ENCODE data around the gene EVX2.

Gene EVX2

GRCh38 chr2:176110415-176111308, 26.9 kb upstream of the EVX2 start:
- Histone ChIP-seq H3K36me3 (ENCODE audit: insufficient read depth, insufficient read length, low read length) (peaks cover 6% of the 10 kb centered on the region), H3K4me3 (ENCODE audit: insufficient read length, low read depth) (no peak overlapping the region), H3K9me3 (ENCODE audit: insufficient read depth, low read length) (no peaks in the 10 kb centered on the region), H3K27me3 (ENCODE audit: insufficient read depth, insufficient read length) (peaks cover 98% of the 10 kb centered on the region), H3K9ac (ENCODE audit: insufficient read length, low read depth) (no peak overlapping the region), H3K4me1 (ENCODE audit: insufficient read depth, insufficient read length) (peaks cover 8% of the 10 kb centered on the region)
- no peak for DNase-seq (ENCODE audit: low read depth, low spot score)
- TF ChIP-seq ZNF274 (IDR thresholded peaks at IDR 0.05; ENCODE audit: low read depth, low read length) (no peak), YY1 (IDR thresholded peaks at IDR 0.05; ENCODE audit: insufficient read depth, insufficient read length) (no peak), SUZ12 (IDR thresholded peaks at IDR 0.05; ENCODE audit: extremely low read depth, insufficient read depth, insufficient read length) (no peak)

- H3K27me3 ChIP-seq (ENCODE audit: insufficient read depth, insufficient read length): peaks cover 98% of the 10 kb centered on the region
- H3K36me3 ChIP-seq (ENCODE audit: insufficient read depth, insufficient read length, low read length): peaks cover 6% of the 10 kb centered on the region
- no peaks in the 10 kb centered on the region for H3K9me3 ChIP-seq (ENCODE audit: insufficient read depth, low read length)
- DNase-seq (ENCODE audit: low read depth, low spot score): no peak
- TF ChIP-seq SUZ12 (IDR thresholded peaks at IDR 0.05; ENCODE audit: extremely low read depth, insufficient read depth, insufficient read length): no peak
- no peak for TF ChIP-seq ZNF274 (IDR thresholded peaks at IDR 0.05; ENCODE audit: low read depth, low read length)
- no peak for TF ChIP-seq YY1 (IDR thresholded peaks at IDR 0.05; ENCODE audit: insufficient read depth, insufficient read length)
- peaks cover 15% of the 10 kb centered on the region for H3K4me1 ChIP-seq (ENCODE audit: insufficient read depth, insufficient read length)
- no peak overlapping the region for H3K4me3 ChIP-seq (ENCODE audit: insufficient read length, low read depth)
- H3K9ac ChIP-seq (ENCODE audit: insufficient read length, low read depth): no peak overlapping the region
Measured at GRCh38 chr2:176109946-176110345, 26.2 kb upstream of the EVX2 start.

GRCh38 chr2:176109192-176109901, 25.6 kb upstream of the EVX2 start:
- peaks cover 6% of the 10 kb centered on the region for H3K36me3 ChIP-seq (ENCODE audit: insufficient read depth, insufficient read length, low read length)
- peak overlapping the region; percentile 5 for H3K4me3 ChIP-seq (ENCODE audit: insufficient read length, low read depth)
- peaks cover 98% of the 10 kb centered on the region for H3K27me3 ChIP-seq (ENCODE audit: insufficient read depth, insufficient read length)
- no peak overlapping the region for H3K9ac ChIP-seq (ENCODE audit: insufficient read length, low read depth)
- DNase-seq (ENCODE audit: low read depth, low spot score): no peak
- TF ChIP-seq SUZ12 (IDR thresholded peaks at IDR 0.05; ENCODE audit: extremely low read depth, insufficient read depth, insufficient read length): peak; percentile 67
- no peak for TF ChIP-seq YY1 (IDR thresholded peaks at IDR 0.05; ENCODE audit: insufficient read depth, insufficient read length)
- H3K9me3 ChIP-seq (ENCODE audit: insufficient read depth, low read length): no peaks in the 10 kb centered on the region
- H3K4me1 ChIP-seq (ENCODE audit: insufficient read depth, insufficient read length): peaks cover 16% of the 10 kb centered on the region

GRCh38 chr2:176107731-176108181, 24.0 kb upstream of the EVX2 start:
- H3K9me3 ChIP-seq (ENCODE audit: insufficient read depth, low read length): no peaks in the 10 kb centered on the region
- peaks cover 98% of the 10 kb centered on the region for H3K27me3 ChIP-seq (ENCODE audit: insufficient read depth, insufficient read length)
- H3K36me3 ChIP-seq (ENCODE audit: insufficient read depth, insufficient read length, low read length): peaks cover 6% of the 10 kb centered on the region
- H3K4me1 ChIP-seq (ENCODE audit: insufficient read depth, insufficient read length): peaks cover 16% of the 10 kb centered on the region
- no peak for DNase-seq (ENCODE audit: low read depth, low spot score)
- H3K9ac ChIP-seq (ENCODE audit: insufficient read length, low read depth): no peak overlapping the region
- H3K4me3 ChIP-seq (ENCODE audit: insufficient read length, low read depth): peak overlapping the region; percentile 13
- no peak for TF ChIP-seq ZNF274 (IDR thresholded peaks at IDR 0.05; ENCODE audit: low read depth, low read length)
- no peak for TF ChIP-seq YY1 (IDR thresholded peaks at IDR 0.05; ENCODE audit: insufficient read depth, insufficient read length)
- no peak for TF ChIP-seq SUZ12 (IDR thresholded peaks at IDR 0.05; ENCODE audit: extremely low read depth, insufficient read depth, insufficient read length)

- H3K4me3 ChIP-seq (ENCODE audit: insufficient read length, low read depth): peak within 1 kb of the TSS; percentile 44
- peaks cover under 1% of the 10 kb centered on the region for H3K36me3 ChIP-seq (ENCODE audit: insufficient read depth, insufficient read length, low read length)
- TF ChIP-seq YY1 (IDR thresholded peaks at IDR 0.05; ENCODE audit: insufficient read depth, insufficient read length) (no peak), ZNF274 (IDR thresholded peaks at IDR 0.05; ENCODE audit: low read depth, low read length) (no peak), SUZ12 (IDR thresholded peaks at IDR 0.05; ENCODE audit: extremely low read depth, insufficient read depth, insufficient read length) (no peak)
- 0 out of 2 replicates have a peak, but pooled peaks cover under 1% of the 10 kb centered on the region for H3K9me3 ChIP-seq (ENCODE audit: insufficient read depth, low read length)
- DNase-seq (ENCODE audit: low read depth, low spot score): no peak
- H3K4me1 ChIP-seq (ENCODE audit: insufficient read depth, insufficient read length): peaks cover 16% of the 10 kb centered on the region
- H3K9ac ChIP-seq (ENCODE audit: insufficient read length, low read depth): peak within 1 kb of the TSS; percentile 35
- peaks cover 98% of the 10 kb centered on the region for H3K27me3 ChIP-seq (ENCODE audit: insufficient read depth, insufficient read length)
Measured at GRCh38 chr2:176106581-176107539, 23.1 kb upstream of the EVX2 start, which contains the start of gene HOXD11. Gene HOXD11 (plus strand): TSS chr2:176107280. CDS start chr2:176107356, 76 bp downstream.

- no peaks in the 10 kb centered on the region for H3K36me3 ChIP-seq (ENCODE audit: insufficient read depth, insufficient read length, low read length)
- H3K4me3 ChIP-seq (ENCODE audit: insufficient read length, low read depth): peak overlapping the region; percentile 44
- H3K9ac ChIP-seq (ENCODE audit: insufficient read length, low read depth): no peak overlapping the region
- no peak for DNase-seq (ENCODE audit: low read depth, low spot score)
- TF ChIP-seq ZNF274 (IDR thresholded peaks at IDR 0.05; ENCODE audit: low read depth, low read length) (no peak), SUZ12 (IDR thresholded peaks at IDR 0.05; ENCODE audit: extremely low read depth, insufficient read depth, insufficient read length) (peak; percentile 1), YY1 (IDR thresholded peaks at IDR 0.05; ENCODE audit: insufficient read depth, insufficient read length) (no peak)
- H3K4me1 ChIP-seq (ENCODE audit: insufficient read depth, insufficient read length): peaks cover 16% of the 10 kb centered on the region
- H3K9me3 ChIP-seq (ENCODE audit: insufficient read depth, low read length): peaks cover 10% of the 10 kb centered on the region; the same call in 1 of the 2 replicates
- peaks cover 98% of the 10 kb centered on the region for H3K27me3 ChIP-seq (ENCODE audit: insufficient read depth, insufficient read length)
Measured at GRCh38 chr2:176105730-176106580, 22.2 kb upstream of the EVX2 start.

Data from NT2/D1 (cell line).